HepG2 (cell line): ENCODE data around the gene CARD9. TPM values are rescaled to one million over a fixed set of nuclear protein-coding genes. Genes with fewer than 3 reads are reported as not detected.
A peak's percentile ranks its signal among the peaks of the same experiment; 100 is the strongest.

Experiments
- ATAC-seq: fragments of 200-7000 bp; cut with Tn5 transposase; 3 replicates; pipeline ENCODE4 v1.9.1; 2020; ENCODE audit warnings: mild to moderate bottlenecking, moderate library complexity
- BruUV-seq: library from RNA; stranded (reverse); fragments of 400-500 nt; replicated peaks from 2 replicates; lab custom pipeline; 2021; lab: Mats Ljungman, UMichigan
- CTCF ChIA-PET: fragments of 300-600 bp; formaldehyde crosslinking; extraction: SDS; loops from one replicate; lab custom pipeline; 2021; ENCODE audit warnings: low total read pairs, inconsistent platforms, low intra/inter-chr PET ratio; lab: Yijun Ruan, JAX
- POLR2A ChIA-PET: fragments of 350-600 bp; sonication (Branson Sonifier 250); formaldehyde crosslinking; loops from one replicate; lab custom pipeline; 2020; ENCODE audit warnings: antibody characterized with exemption, inconsistent platforms; lab: Yijun Ruan, JAX
- DNase-seq: peaks from one replicate; pipeline ENCODE4 v3.0.0-alpha.2; 2015; ENCODE audit warnings: low spot score
- FAIRE-seq: peaks from 3 replicates; lab custom pipeline; 2011; peaks lifted over from hg19 to GRCh38; lab: Jason Lieb, UNC
- H2AFZ ChIP-seq: one replicate; pipeline ENCODE4 v1.6.1; 2011; ENCODE audit warnings: low read length, inconsistent platforms
- H3K27ac ChIP-seq: fragments of 300-600 bp; 3 replicates; pipeline ENCODE4 v1.8.0; 2011; ENCODE audit warnings: mixed run types, mild to moderate bottlenecking, mixed read lengths, low read length, inconsistent platforms; ENCODE audit not compliant: insufficient read depth; ENCODE audit errors: extremely low read length
- H3K27me3 ChIP-seq, 2 experiments: fragments of 200-600 bp in 1 of 2; 2 replicates in 1 of 2; 3 replicates in 1 of 2; pipeline versions ENCODE4 v1.6.0 to v1.8.0; 2011; ENCODE audit warnings: low read length in 2 of 2, mild to moderate bottlenecking in 2 of 2, moderate library complexity in 2 of 2, inconsistent platforms in 1 of 2; ENCODE audit not compliant: insufficient read depth in 2 of 2, control insufficient read depth in 1 of 2
- H3K36me3 ChIP-seq, 2 experiments: fragments of 200-600 bp in 1 of 2; replicated peaks in 1 of 2; 2 replicates in 1 of 2; 3 replicates in 1 of 2; pipeline versions ENCODE4 v1.5.1 to v1.8.0; 2011; ENCODE audit warnings: low read length in 2 of 2, inconsistent platforms in 1 of 2; ENCODE audit not compliant: insufficient read depth in 2 of 2, control insufficient read depth in 1 of 2
- H3K4me1 ChIP-seq: 2 replicates; pipeline ENCODE4 v1.5.1; 2012; ENCODE audit warnings: low read length, inconsistent platforms; ENCODE audit not compliant: insufficient read depth
- H3K4me2 ChIP-seq: 2 replicates; pipeline ENCODE4 v1.6.0; 2011; ENCODE audit warnings: low read depth, low read length, inconsistent platforms
- H3K4me3 ChIP-seq, 3 experiments: fragments of 200-600 bp in 1 of 3; sonication (generic), shearing (Covaris generic) in 1 of 3; replicated peaks in 1 of 3; 2 replicates each; pipeline ENCODE4 v1.5.1; 2011 to 2016; ENCODE audit warnings: low read length in 3 of 3, inconsistent platforms in 2 of 3, low read depth in 2 of 3, mild to moderate bottlenecking in 2 of 3, control low read depth in 1 of 3, mixed read lengths in 1 of 3; ENCODE audit not compliant: insufficient read depth in 1 of 3
- H3K79me2 ChIP-seq: one replicate; pipeline ENCODE4 v1.6.1; 2011; ENCODE audit warnings: low read length, inconsistent platforms; ENCODE audit not compliant: insufficient read depth
- H3K9ac ChIP-seq: 2 replicates; pipeline ENCODE4 v1.6.0; 2011; ENCODE audit warnings: mild to moderate bottlenecking, low read depth, low read length, inconsistent platforms; ENCODE audit not compliant: insufficient read depth
- H3K9me3 ChIP-seq: 2 replicates; pipeline ENCODE4 v1.5.1; 2012; ENCODE audit warnings: mild to moderate bottlenecking, low read length
- H4K20me1 ChIP-seq: 2 replicates; pipeline ENCODE4 v1.6.0; 2011; ENCODE audit warnings: inconsistent platforms, mild to moderate bottlenecking, low read length, moderate library complexity; ENCODE audit not compliant: insufficient read depth
- AGO2 ChIP-seq: fragments of 200-400 bp; formaldehyde crosslinking; optimal IDR thresholded peaks from 2 replicates; pipeline ENCODE3; 2017; ENCODE audit warnings: mild to moderate bottlenecking, low read depth, low read length, moderate library complexity
- BHLHE40 ChIP-seq: IDR thresholded peaks from 2 replicates; pipeline ENCODE4 v1.6.1; 2011; ENCODE audit warnings: low read length, improper control_type of control experiment
- ELF3 ChIP-seq: IDR thresholded peaks from 2 replicates; pipeline ENCODE4 v1.6.1; 2016; ENCODE audit warnings: missing genetic modification reagents, missing compliant biosample characterization
- HNRNPL ChIP-seq: fragments of 200-400 bp; formaldehyde crosslinking; IDR thresholded peaks from 2 replicates; pipeline ENCODE4 v1.6.1; 2017; ENCODE audit warnings: mild to moderate bottlenecking, low read depth, low read length
- NFYC ChIP-seq: IDR thresholded peaks from 2 replicates; pipeline ENCODE4 v1.6.1; 2016; ENCODE audit warnings: missing genetic modification reagents, missing compliant biosample characterization
- PATZ1 ChIP-seq: sonication (generic); formaldehyde crosslinking; IDR thresholded peaks from 2 replicates; pipeline ENCODE4 v1.4.0; 2020; ENCODE audit warnings: missing genetic modification reagents
- POGZ ChIP-seq: sonication (generic); formaldehyde crosslinking; IDR thresholded peaks from 2 replicates; pipeline ENCODE4 v1.4.0; 2020; ENCODE audit warnings: mild to moderate bottlenecking, missing genetic modification reagents
- RNF2 ChIP-seq: fragments of 450-650 bp; conservative IDR thresholded peaks from 2 replicates; pipeline ENCODE4 v1.6.1; 2016; ENCODE audit warnings: low read depth
- TCF7 ChIP-seq: sonication (generic); IDR thresholded peaks from 2 replicates; pipeline ENCODE4 v1.6.1; 2016; ENCODE audit warnings: antibody characterized with exemption, low read depth
- TP53 ChIP-seq: sonication (generic); formaldehyde crosslinking; conservative IDR thresholded peaks from 2 replicates; pipeline ENCODE4 v1.4.0; 2020; ENCODE audit warnings: missing genetic modification reagents
- ZNF292 ChIP-seq: sonication (generic); formaldehyde crosslinking; IDR thresholded peaks from 2 replicates; pipeline ENCODE4 v1.8.1; 2022; ENCODE audit warnings: mild to moderate bottlenecking, low read depth, missing genetic modification reagents, borderline replicate concordance
- WGBS: methylation state at CpG from one replicate; pipeline ENCODE4 v1.1.6; 2017; ENCODE audit warnings: low lambda C conversion rate; 5-methylcytosine and 5-hydroxymethylcytosine counted together
- in situ Hi-C: cut with HindIII; loops from 2 replicates; pipeline ENCODE4 v1.10.0; 2017; ENCODE audit warnings: low pct_unique_long_range_greater_than_20kb; ENCODE audit not compliant: extremely low pct_ligation_motif_present
- intact Hi-C: fragments of 100-400 bp; cut with micrococcal nuclease; formaldehyde crosslinking; loops from one replicate; pipeline ENCODE4 v1.10.0; 2022; ENCODE audit not compliant: unreplicated experiment
- polyA plus RNA-seq, 8 experiments: library from polyadenylated mRNA; depleted of rRNA in 3 of 8; stranded (reverse) in 7 of 8; unstranded in 1 of 8; fragments of >200 nt; fragmentation: Illumina TruSeq in 4 of 8; extraction: Trizol in 4 of 8; gene quantifications; 2 replicates each; pipeline versions ENCODE4 v1.2.1 to v1.2.3, GENCODE V29; 2011 to 2016; ENCODE audit warnings: low read depth in 4 of 8, missing spikeins in 1 of 8, mixed read lengths in 1 of 8; ENCODE audit not compliant: insufficient read depth in 1 of 8
- total RNA-seq, 5 experiments: library from RNA; depleted of rRNA; stranded (reverse); fragments of >200 nt; fragmentation: Illumina TruSeq; extraction: Trizol; gene quantifications; 2 replicates each; pipeline ENCODE4 v1.2.3, GENCODE V29; 2016; ENCODE audit warnings: low read depth in 1 of 5
- TF ChIP-seq, protein P1 (sequence below): sonication (generic); formaldehyde crosslinking; IDR thresholded peaks from 2 replicates; pipeline ENCODE4 v1.4.0; 2020; ENCODE audit warnings: mild to moderate bottlenecking, missing genetic modification reagents
- TF ChIP-seq, protein P2 (sequence below): sonication (generic); formaldehyde crosslinking; IDR thresholded peaks from 2 replicates; pipeline ENCODE4 v1.5.0; 2020; ENCODE audit warnings: mild to moderate bottlenecking, missing genetic modification reagents
- TF ChIP-seq, protein P3 (sequence below): sonication (generic); formaldehyde crosslinking; IDR thresholded peaks from 2 replicates; pipeline ENCODE4 v1.4.0; 2020; ENCODE audit warnings: missing genetic modification reagents, borderline replicate concordance
- TF ChIP-seq, protein P4 (sequence below): sonication (generic); formaldehyde crosslinking; conservative IDR thresholded peaks from 2 replicates; pipeline ENCODE4 v1.4.0; 2020; ENCODE audit warnings: missing genetic modification reagents

CARD9 gene
- total and polyA plus RNA-seq, 2 of the 13 experiments (the other 11 are each of a cell fraction or from before 2014, with no cell fraction given), result 3.3 to 7.4 TPM

GRCh38 chr9:136352682-136353081 lies 20.8 kb downstream of the CARD9 start:
- WGBS, result no CpG with 5 or more reads among the region's 16 CpGs
- Histone ChIP-seq H3K27me3 (peaks cover 0 to 9% of the 10 kb centered on the region in 2 experiments; a peak in 2 of 5 replicates), H3K9me3 (no peaks in the 10 kb centered on the region), H2AFZ (no peak overlapping the region), H3K36me3 (no peaks in the 10 kb centered on the region), H3K27ac (no peak overlapping the region), H3K4me2 (no peak overlapping the region; the same call in 1 of the 2 replicates), H4K20me1 (no peaks in the 10 kb centered on the region), H3K4me3 (no peak overlapping the region; a peak in 1 of 6 replicates), H3K9ac (no peak overlapping the region), H3K4me1 (peaks cover 44% of the 10 kb centered on the region), H3K79me2 (no peaks in the 10 kb centered on the region)
- ChIA-PET POLR2A (interaction anchor here (1.5 kb wide), 1 partner anchor 10 kb away, joined by 8 read pairs; the partner anchor contains the start of gene DNLZ), CTCF (no interaction called here)
- DNase-seq, result no peak
- intact Hi-C loops, result no loop called here
- in situ Hi-C loops, result no loop called here
- FAIRE-seq, result no peak
- ATAC-seq, result peak; percentile 4; the same call in 1 of the 3 replicates
- BruUV-seq, result no TSS peak
- TF ChIP-seq, protein P1, sequence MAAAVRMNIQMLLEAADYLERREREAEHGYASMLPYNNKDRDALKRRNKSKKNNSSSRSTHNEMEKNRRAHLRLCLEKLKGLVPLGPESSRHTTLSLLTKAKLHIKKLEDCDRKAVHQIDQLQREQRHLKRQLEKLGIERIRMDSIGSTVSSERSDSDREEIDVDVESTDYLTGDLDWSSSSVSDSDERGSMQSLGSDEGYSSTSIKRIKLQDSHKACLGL (CRISPR knock-in tag), result no peak
- TF ChIP-seq NFYC (CRISPR knock-in tag) (no peak), PATZ1 (CRISPR knock-in tag) (peak; percentile 44; the same call in 1 of the 2 replicates), RNF2 (no peak), TP53 (CRISPR knock-in tag) (no peak), ZNF292 (CRISPR knock-in tag) (0 out of 2 replicates have a peak, but pooled peaks have one; percentile 12), ELF3 (CRISPR knock-in tag) (no peak), AGO2 (no peak), HNRNPL (peak; percentile 88), TCF7 (no peak), BHLHE40 (peak; percentile 44), POGZ (CRISPR knock-in tag) (no peak)
- TF ChIP-seq, protein P2, sequence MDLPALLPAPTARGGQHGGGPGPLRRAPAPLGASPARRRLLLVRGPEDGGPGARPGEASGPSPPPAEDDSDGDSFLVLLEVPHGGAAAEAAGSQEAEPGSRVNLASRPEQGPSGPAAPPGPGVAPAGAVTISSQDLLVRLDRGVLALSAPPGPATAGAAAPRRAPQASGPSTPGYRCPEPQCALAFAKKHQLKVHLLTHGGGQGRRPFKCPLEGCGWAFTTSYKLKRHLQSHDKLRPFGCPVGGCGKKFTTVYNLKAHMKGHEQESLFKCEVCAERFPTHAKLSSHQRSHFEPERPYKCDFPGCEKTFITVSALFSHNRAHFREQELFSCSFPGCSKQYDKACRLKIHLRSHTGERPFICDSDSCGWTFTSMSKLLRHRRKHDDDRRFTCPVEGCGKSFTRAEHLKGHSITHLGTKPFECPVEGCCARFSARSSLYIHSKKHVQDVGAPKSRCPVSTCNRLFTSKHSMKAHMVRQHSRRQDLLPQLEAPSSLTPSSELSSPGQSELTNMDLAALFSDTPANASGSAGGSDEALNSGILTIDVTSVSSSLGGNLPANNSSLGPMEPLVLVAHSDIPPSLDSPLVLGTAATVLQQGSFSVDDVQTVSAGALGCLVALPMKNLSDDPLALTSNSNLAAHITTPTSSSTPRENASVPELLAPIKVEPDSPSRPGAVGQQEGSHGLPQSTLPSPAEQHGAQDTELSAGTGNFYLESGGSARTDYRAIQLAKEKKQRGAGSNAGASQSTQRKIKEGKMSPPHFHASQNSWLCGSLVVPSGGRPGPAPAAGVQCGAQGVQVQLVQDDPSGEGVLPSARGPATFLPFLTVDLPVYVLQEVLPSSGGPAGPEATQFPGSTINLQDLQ (CRISPR knock-in tag), result no peak
- TF ChIP-seq, protein P3, sequence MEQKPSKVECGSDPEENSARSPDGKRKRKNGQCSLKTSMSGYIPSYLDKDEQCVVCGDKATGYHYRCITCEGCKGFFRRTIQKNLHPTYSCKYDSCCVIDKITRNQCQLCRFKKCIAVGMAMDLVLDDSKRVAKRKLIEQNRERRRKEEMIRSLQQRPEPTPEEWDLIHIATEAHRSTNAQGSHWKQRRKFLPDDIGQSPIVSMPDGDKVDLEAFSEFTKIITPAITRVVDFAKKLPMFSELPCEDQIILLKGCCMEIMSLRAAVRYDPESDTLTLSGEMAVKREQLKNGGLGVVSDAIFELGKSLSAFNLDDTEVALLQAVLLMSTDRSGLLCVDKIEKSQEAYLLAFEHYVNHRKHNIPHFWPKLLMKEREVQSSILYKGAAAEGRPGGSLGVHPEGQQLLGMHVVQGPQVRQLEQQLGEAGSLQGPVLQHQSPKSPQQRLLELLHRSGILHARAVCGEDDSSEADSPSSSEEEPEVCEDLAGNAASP (CRISPR knock-in tag), result no peak
- TF ChIP-seq, protein P4, sequence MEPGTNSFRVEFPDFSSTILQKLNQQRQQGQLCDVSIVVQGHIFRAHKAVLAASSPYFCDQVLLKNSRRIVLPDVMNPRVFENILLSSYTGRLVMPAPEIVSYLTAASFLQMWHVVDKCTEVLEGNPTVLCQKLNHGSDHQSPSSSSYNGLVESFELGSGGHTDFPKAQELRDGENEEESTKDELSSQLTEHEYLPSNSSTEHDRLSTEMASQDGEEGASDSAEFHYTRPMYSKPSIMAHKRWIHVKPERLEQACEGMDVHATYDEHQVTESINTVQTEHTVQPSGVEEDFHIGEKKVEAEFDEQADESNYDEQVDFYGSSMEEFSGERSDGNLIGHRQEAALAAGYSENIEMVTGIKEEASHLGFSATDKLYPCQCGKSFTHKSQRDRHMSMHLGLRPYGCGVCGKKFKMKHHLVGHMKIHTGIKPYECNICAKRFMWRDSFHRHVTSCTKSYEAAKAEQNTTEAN (CRISPR knock-in tag), result peak; percentile 61; the same call in 1 of the 2 replicates
